Muscle of leg (tissue), 11 donors: ENCODE data around the gene IGFBP1. TPM values are rescaled to one million over a fixed set of nuclear protein-coding genes. Genes with fewer than 3 reads are reported as not detected.
"Not testable (repeated sequence)": the region's sequence is repeated elsewhere in the genome, so short reads cannot be mapped to it uniquely, and the experiment has no call there.

Experiments used
- DNase-seq: peaks from one replicate; pipeline ENCODE4 v3.0.0; 2013
- H3K27ac ChIP-seq: one replicate; pipeline ENCODE4 v1.5.1; 2013; ENCODE audit warnings: mild to moderate bottlenecking, low read length, control low read depth
- H3K27me3 ChIP-seq: one replicate; pipeline ENCODE4 v1.6.1; 2013; ENCODE audit warnings: low read length; ENCODE audit not compliant: control insufficient read depth, insufficient read depth
- H3K36me3 ChIP-seq: one replicate; pipeline ENCODE4 v1.6.1; 2013; ENCODE audit warnings: low read length; ENCODE audit not compliant: control insufficient read depth, insufficient read depth
- H3K4me1 ChIP-seq: one replicate; pipeline ENCODE4 v1.6.1; 2013; ENCODE audit warnings: low read length; ENCODE audit not compliant: control insufficient read depth, insufficient read depth
- H3K4me3 ChIP-seq: one replicate; pipeline ENCODE4 v1.5.1; 2013; ENCODE audit warnings: low read length, control low read depth
- H3K9me3 ChIP-seq: replicated peaks from 2 replicates; pipeline ENCODE4 v1.6.1; 2013; ENCODE audit warnings: low read depth, low read length; ENCODE audit not compliant: control insufficient read depth
- WGBS: methylation state at CpG from one replicate; pipeline ENCODE4 v1.1.5; 2013; ENCODE audit warnings: missing lambda C conversion rate; ENCODE audit not compliant: insufficient coverage; 5-methylcytosine and 5-hydroxymethylcytosine counted together
- polyA plus RNA-seq, 8 donors: library from polyadenylated mRNA; unstranded; fragments of 120-200 nt; gene quantifications; one replicate each; pipeline versions ENCODE4 v1.2.1 to v1.2.3, GENCODE V29; 2013; ENCODE audit warnings: inconsistent platforms in 1 of 8, low replicate concordance in 1 of 8; ENCODE audit not compliant: insufficient read length in 8 of 8, insufficient read depth in 1 of 8
- total RNA-seq: library from RNA; stranded (reverse); fragments of 120-200 nt; gene quantifications from one replicate; pipeline ENCODE4 v1.2.4, GENCODE V29; 2013

IGFBP1 gene
- total and polyA plus RNA-seq, 9 donors: 0.09 to 1.4 (median 0.23) TPM

- H3K27ac ChIP-seq: no peak overlapping the region
Observed at GRCh38 chr7:45930967-45931366, 42.7 kb downstream of the IGFBP1 start.

GRCh38 chr7:45937301-45937700 is 49.0 kb downstream of the IGFBP1 start:
- no peak for DNase-seq
- no peaks in the 10 kb centered on the region for H3K9me3 ChIP-seq
- H3K4me3 ChIP-seq: no peak overlapping the region
- 60% methylated on average over 6 of the region's 6 CpGs for WGBS
- H3K4me1 ChIP-seq: no peaks in the 10 kb centered on the region
- H3K27me3 ChIP-seq: no peaks in the 10 kb centered on the region
- H3K36me3 ChIP-seq: no peaks in the 10 kb centered on the region
- H3K27ac ChIP-seq: no peak overlapping the region

More at GRCh38 chr7:45930967-45931366, 42.7 kb downstream of the IGFBP1 start:
- Histone ChIP-seq H3K4me3 (no peak overlapping the region), H3K4me1 (no peaks in the 10 kb centered on the region), H3K9me3 (no peaks in the 10 kb centered on the region), H3K36me3 (no peaks in the 10 kb centered on the region), H3K27me3 (no peaks in the 10 kb centered on the region)
- no peak for DNase-seq

GRCh38 chr7:45937862-45938261 is 49.6 kb downstream of the IGFBP1 start:
- Histone ChIP-seq H3K36me3 (no peaks in the 10 kb centered on the region), H3K4me3 (no peak overlapping the region), H3K27me3 (no peaks in the 10 kb centered on the region), H3K27ac (no peak overlapping the region), H3K4me1 (no peaks in the 10 kb centered on the region), H3K9me3 (no peaks in the 10 kb centered on the region)
- 94% methylated on average over 2 of the region's 2 CpGs for WGBS
- DNase-seq: no peak

GRCh38 chr7:45938626-45939302 is 50.5 kb downstream of the IGFBP1 start:
- DNase-seq: no peak
- Histone ChIP-seq H3K4me1 (no peaks in the 10 kb centered on the region), H3K4me3 (no peak overlapping the region), H3K27me3 (no peaks in the 10 kb centered on the region), H3K36me3 (no peaks in the 10 kb centered on the region), H3K9me3 (no peaks in the 10 kb centered on the region), H3K27ac (no peak overlapping the region)
- WGBS: 80% methylated on average over 16 of the region's 22 CpGs

- H3K4me3 ChIP-seq: no peak overlapping the region
- H3K27ac ChIP-seq: no peak overlapping the region
- no peak for DNase-seq
- H3K36me3 ChIP-seq: no peaks in the 10 kb centered on the region
- WGBS: 93% methylated on average over 11 of the region's 11 CpGs
- H3K27me3 ChIP-seq: no peaks in the 10 kb centered on the region
- no peaks in the 10 kb centered on the region for H3K9me3 ChIP-seq
- H3K4me1 ChIP-seq: no peaks in the 10 kb centered on the region
Observed at GRCh38 chr7:45939574-45939973, 51.3 kb downstream of the IGFBP1 start.

- not testable (repeated sequence) for H3K4me1 ChIP-seq, H3K4me3 ChIP-seq
- WGBS: 85% methylated on average over 12 of the region's 14 CpGs
Observed at GRCh38 chr7:45940237-45940781, 52.0 kb downstream of the IGFBP1 start.

GRCh38 chr7:45940939-45941338 is 52.7 kb downstream of the IGFBP1 start:
- DNase-seq: no peak
- no peaks in the 10 kb centered on the region for H3K9me3 ChIP-seq
- no peaks in the 10 kb centered on the region for H3K4me1 ChIP-seq
- no peak overlapping the region for H3K4me3 ChIP-seq
- H3K36me3 ChIP-seq: no peaks in the 10 kb centered on the region
- H3K27me3 ChIP-seq: no peaks in the 10 kb centered on the region
- 75% methylated on average over 2 of the region's 7 CpGs for WGBS
- no peak overlapping the region for H3K27ac ChIP-seq

More at GRCh38 chr7:45940237-45940781, 52.0 kb downstream of the IGFBP1 start:
- H3K27ac ChIP-seq, H3K9me3 ChIP-seq, DNase-seq, H3K27me3 ChIP-seq, H3K36me3 ChIP-seq: not testable (repeated sequence)

Other genes starting within 250 kb of the IGFBP1 start
- not detected for gene CCDC201, start 15.4 kb upstream of the IGFBP1 start, total RNA-seq
- gene CCDC201, start 15.4 kb upstream of the IGFBP1 start, polyA plus RNA-seq: under 1 TPM in 1 of 8 donors, not detected in 7; 0.09 TPM
- 301 TPM for gene IGFBP3, start 32.8 kb downstream of the IGFBP1 start, total RNA-seq
- 100 to 1,000 TPM; 181 to 258 (median 227) TPM for gene IGFBP3, start 32.8 kb downstream of the IGFBP1 start, polyA plus RNA-seq